Transverse colon (tissue), 4 donors: ENCODE data around the gene CHD2. TPM values are rescaled to one million over a fixed set of nuclear protein-coding genes. Genes with fewer than 3 reads are reported as not detected.
A peak's percentile ranks its signal among the peaks of the same experiment; 100 is the strongest.

Experiments
- DNase-seq: peaks from one replicate; pipeline ENCODE4 v3.0.0-alpha.2; 2019
- H3K27ac ChIP-seq, 4 donors: fragments of 200-600 bp; sonication (generic); 2 replicates each; pipeline ENCODE4 v1.5.1; 2016 to 2018; ENCODE audit warnings: inconsistent platforms in 4 of 4
- H3K27me3 ChIP-seq: fragments of 200-600 bp; sonication (generic); 2 replicates; pipeline ENCODE4 v1.5.1; 2017; ENCODE audit warnings: inconsistent platforms
- H3K36me3 ChIP-seq, 4 donors: fragments of 200-600 bp; sonication (generic); 2 replicates each; pipeline ENCODE4 v1.5.1; 2017 to 2019; ENCODE audit warnings: inconsistent platforms in 4 of 4
- H3K4me1 ChIP-seq, 4 donors: fragments of 200-600 bp; sonication (generic); 2 replicates each; pipeline ENCODE4 v1.5.1; 2017 to 2020; ENCODE audit warnings: inconsistent platforms in 4 of 4
- H3K4me3 ChIP-seq, 4 donors: fragments of 200-600 bp; sonication (generic); 1 replicate in 1 of 4; 2 replicates in 3 of 4; pipeline versions ENCODE4 v1.5.1 to v1.6.1; 2017 to 2019; ENCODE audit warnings: inconsistent platforms in 4 of 4
- H3K9me3 ChIP-seq, 2 donors: fragments of 200-600 bp; sonication (generic); 2 replicates each; pipeline ENCODE4 v1.5.1; 2017 to 2019; ENCODE audit warnings: inconsistent platforms in 2 of 2
- EP300 ChIP-seq: sonication (generic); formaldehyde crosslinking; IDR thresholded peaks from one replicate; pipeline ENCODE4 v1.6.1; 2017; ENCODE audit warnings: antibody characterized with exemption, low read depth
- POLR2A ChIP-seq: fragments of 450-650 bp; IDR thresholded peaks from one replicate; pipeline ENCODE4 v1.6.1; 2016; ENCODE audit warnings: antibody characterized with exemption, mild to moderate bottlenecking, moderate library complexity
- POLR2AphosphoS5 ChIP-seq, 3 donors: sonication (generic); formaldehyde crosslinking; IDR thresholded peaks; one replicate each; pipeline ENCODE4 v1.6.1; 2016; ENCODE audit warnings: antibody characterized with exemption in 3 of 3
- WGBS, 2 donors: methylation state at CpG; one replicate each; pipeline ENCODE4 v1.1.5; 2018; ENCODE audit warnings: low coverage in 1 of 2; 5-methylcytosine and 5-hydroxymethylcytosine counted together
- in situ Hi-C, 4 donors: fragments of 200-750 bp; cut with MboI; loops; one replicate each; pipeline versions ENCODE4 v1.15.0 to v1.15.1; 2017; ENCODE audit warnings: low sequenced_read_pairs in 3 of 4, low pct_ligation_motif_present in 1 of 4, low pct_unique_long_range_greater_than_20kb in 1 of 4
- intact Hi-C: fragments of 100-400 bp; cut with DNase I; formaldehyde crosslinking; loops from one replicate; pipeline ENCODE4 v1.15.1; 2023; ENCODE audit warnings: low total_unique reads
- total RNA-seq, 4 donors: library from RNA; depleted of rRNA; stranded (reverse); fragments of >200 nt; gene quantifications; one replicate each; pipeline ENCODE4 v1.1.0, GENCODE V29; 2016
- TF ChIP-seq, protein P1 (sequence below), 5 experiments: fragments of 200-600 bp in 3 of 5; fragments of 450-650 bp in 2 of 5; sonication (generic) in 3 of 5; IDR thresholded peaks; 1 replicate in 2 of 5; 2 replicates in 3 of 5; pipeline ENCODE4 v1.5.1; 2016 to 2017; ENCODE audit warnings: antibody characterized with exemption in 5 of 5, inconsistent platforms in 3 of 5, mild to moderate bottlenecking in 2 of 5, moderate library complexity in 1 of 5

CHD2 gene
- total RNA-seq, 4 donors from 2014 or later, result 90.5 to 190 (median 138) TPM

DNA sequence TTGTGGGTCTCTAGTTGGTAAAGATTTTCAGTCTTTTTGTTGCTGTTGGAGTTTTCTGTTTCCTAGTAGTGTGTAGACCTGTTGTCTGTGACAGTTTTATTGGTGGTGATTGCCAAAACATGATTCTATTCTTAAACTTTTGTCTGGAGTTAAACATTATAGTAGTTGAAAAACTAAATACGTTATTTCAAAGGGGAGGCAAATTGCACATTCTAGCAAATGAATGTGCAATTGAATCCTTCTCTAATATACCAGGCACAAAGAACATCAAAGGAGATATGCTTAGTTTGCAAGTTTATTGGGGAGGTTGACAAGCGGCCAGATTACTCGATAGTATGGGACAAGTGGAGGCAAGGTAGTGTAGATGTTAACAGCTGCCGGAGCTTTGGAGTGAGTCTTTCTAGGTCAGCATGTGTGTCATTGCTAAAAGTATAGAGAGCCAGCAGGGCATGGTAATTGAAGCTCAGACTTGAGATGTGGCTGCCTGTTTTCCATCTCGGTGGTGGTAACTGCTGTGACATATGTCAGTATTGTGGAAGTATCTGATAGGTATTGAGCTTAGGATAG, 20.6 kb downstream of the CHD2 start:
- Histone ChIP-seq H3K9me3 (no peaks in the 10 kb centered on the region), H3K36me3 (peaks cover 0 to 10% (median 0%) of the 10 kb centered on the region in 4 donors), H3K4me3 (no peak overlapping the region), H3K4me1 (peaks cover 37 to 97% (median 71%) of the 10 kb centered on the region in 4 donors), H3K27ac (peak overlapping the region; percentile 81 to 99 (median 98)), H3K27me3 (no peaks in the 10 kb centered on the region)
- DNase-seq, result no peak
- TF ChIP-seq, protein P1, sequence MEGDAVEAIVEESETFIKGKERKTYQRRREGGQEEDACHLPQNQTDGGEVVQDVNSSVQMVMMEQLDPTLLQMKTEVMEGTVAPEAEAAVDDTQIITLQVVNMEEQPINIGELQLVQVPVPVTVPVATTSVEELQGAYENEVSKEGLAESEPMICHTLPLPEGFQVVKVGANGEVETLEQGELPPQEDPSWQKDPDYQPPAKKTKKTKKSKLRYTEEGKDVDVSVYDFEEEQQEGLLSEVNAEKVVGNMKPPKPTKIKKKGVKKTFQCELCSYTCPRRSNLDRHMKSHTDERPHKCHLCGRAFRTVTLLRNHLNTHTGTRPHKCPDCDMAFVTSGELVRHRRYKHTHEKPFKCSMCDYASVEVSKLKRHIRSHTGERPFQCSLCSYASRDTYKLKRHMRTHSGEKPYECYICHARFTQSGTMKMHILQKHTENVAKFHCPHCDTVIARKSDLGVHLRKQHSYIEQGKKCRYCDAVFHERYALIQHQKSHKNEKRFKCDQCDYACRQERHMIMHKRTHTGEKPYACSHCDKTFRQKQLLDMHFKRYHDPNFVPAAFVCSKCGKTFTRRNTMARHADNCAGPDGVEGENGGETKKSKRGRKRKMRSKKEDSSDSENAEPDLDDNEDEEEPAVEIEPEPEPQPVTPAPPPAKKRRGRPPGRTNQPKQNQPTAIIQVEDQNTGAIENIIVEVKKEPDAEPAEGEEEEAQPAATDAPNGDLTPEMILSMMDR (IDR thresholded peaks at IDR 0.05), result no peak
- no peak for TF ChIP-seq POLR2AphosphoS5 (IDR thresholded peaks at IDR 0.05)
- TF ChIP-seq POLR2A, result no peak
- no peak for TF ChIP-seq EP300
- in situ Hi-C loops, result loop anchor here in 1 of 4 donors (10.0 kb wide), 1 partner anchor 126 kb away; no protein-coding TSS in a partner anchor
- 44 to 47% methylated on average over 5 of the region's 5 CpGs for WGBS, 2 donors
- intact Hi-C loops, result loop anchor here (5.0 kb wide), 2 partner anchors 118 to 293 kb away; no protein-coding TSS in a partner anchor

DNA sequence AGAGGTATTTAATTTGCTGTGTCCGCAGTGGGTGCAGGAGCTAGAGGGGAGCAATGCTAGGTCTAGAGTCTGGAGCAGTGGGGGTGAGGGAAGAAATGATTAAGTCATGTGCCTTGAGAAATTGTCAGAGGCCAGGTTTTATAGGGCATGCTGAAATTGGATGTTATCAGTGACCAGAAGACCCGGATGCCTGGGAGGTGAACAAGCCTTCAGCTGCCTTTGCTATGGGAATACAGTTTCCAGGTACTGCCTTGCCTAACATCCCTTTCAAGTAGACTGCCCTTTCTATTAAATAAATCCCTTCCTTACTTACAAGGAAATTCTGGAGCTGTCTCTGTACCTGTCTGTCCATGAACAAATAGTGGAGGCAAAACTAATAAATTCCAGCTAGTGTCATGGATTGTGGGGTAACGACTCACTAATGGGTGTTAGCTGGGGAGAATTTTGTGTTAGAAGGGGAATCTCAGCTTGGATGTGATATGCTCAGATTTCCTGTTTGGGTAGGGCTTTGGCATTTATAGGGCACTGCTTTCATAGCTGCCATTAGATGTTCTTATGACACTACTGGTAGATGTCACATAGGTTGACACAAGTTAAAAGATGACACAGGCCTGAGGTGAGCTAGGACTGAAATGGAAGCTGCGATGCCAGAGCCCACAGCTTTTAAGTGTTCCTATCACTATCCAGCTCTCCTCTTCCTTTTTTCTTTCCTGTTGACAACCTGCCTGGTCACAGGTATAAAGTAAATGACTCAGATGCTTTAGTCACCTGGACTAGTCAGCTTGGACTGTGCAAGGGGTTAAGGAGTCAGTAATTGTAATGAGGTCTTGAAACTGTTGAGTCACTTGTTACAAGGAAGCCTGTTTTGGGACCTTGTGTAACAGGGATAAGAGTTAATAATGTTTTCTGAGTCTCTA, 21.3 kb downstream of the CHD2 start:
- intact Hi-C loops (loop anchor here (5.0 kb wide), 2 partner anchors 119 to 294 kb away; no protein-coding TSS in a partner anchor), in situ Hi-C loops (loop anchor here in 1 of 4 donors (10.0 kb wide), 1 partner anchor 127 kb away; no protein-coding TSS in a partner anchor)
- H3K4me1 ChIP-seq, result peaks cover 45 to 97% (median 75%) of the 10 kb centered on the region in 4 donors
- H3K4me3 ChIP-seq, result no peak overlapping the region
- DNase-seq, result no peak
- TF ChIP-seq POLR2AphosphoS5 (IDR thresholded peaks at IDR 0.05) (peak in 2 of 3 donors; percentile 25 to 56), POLR2A (peak; percentile 15), EP300 (no peak)
- H3K27me3 ChIP-seq, result no peaks in the 10 kb centered on the region
- H3K27ac ChIP-seq, result peak overlapping the region; percentile 81 to 99 (median 98)
- no peaks in the 10 kb centered on the region for H3K9me3 ChIP-seq
- 67 to 76% methylated on average over 1 to 4 of the region's 4 CpGs for WGBS, 2 donors
- peaks cover 0 to 10% (median 0%) of the 10 kb centered on the region in 4 donors for H3K36me3 ChIP-seq

DNA sequence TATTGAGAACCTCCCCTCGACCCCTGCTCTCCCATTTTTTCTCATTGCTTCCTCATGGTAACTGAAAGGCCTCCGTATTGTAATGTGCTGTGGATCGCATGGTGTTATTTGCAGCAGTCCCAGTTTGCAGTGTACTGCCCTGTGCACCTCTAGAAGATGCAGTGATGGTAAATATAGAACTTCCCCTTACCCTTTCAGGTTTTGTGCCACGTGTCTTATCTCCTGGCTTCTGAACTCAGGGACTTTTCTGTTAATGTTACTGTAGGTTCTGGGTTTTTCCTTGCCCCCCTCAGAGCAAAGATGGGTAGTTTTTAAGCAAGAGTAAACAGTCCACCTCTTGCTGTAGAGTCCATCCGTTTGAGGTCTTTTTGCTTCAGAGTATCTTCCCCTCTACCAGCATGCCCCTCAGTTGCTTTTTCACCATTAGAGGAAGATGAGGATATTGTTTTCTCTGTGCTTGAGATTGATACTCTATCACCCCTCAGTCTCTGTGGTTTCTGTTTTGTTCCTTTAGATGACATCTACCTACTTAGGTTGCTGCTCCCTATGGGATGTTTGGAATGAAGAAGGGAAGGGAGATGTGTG, 22.4 kb downstream of the CHD2 start:
- 58 to 61% methylated on average over 3 to 5 of the region's 5 CpGs for WGBS, 2 donors
- TF ChIP-seq, protein P1 (IDR thresholded peaks at IDR 0.05), result no peak

DNA sequence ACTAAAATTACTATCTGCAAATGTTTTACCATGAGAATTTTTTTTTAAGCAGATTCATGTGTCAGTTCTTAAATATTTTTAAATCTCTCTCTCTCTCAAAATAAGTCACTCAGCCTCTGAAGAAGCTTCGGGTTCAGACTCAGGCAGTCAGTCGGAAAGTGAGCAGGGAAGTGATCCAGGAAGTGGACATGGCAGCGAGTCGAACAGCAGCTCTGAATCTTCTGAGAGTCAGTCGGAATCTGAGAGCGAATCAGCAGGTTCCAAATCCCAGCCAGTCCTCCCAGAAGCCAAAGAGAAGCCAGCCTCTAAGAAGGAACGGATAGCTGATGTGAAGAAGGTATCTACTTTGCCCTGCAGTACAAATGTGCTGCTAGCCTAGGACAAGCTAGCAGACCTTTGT, 24.1 kb downstream of the CHD2 start:
- DNase-seq, result no peak
- Histone ChIP-seq H3K27ac (peak overlapping the region; percentile 22 to 67 (median 60)), H3K9me3 (no peaks in the 10 kb centered on the region), H3K4me3 (no peak overlapping the region), H3K36me3 (peaks cover 0 to 33% (median 12%) of the 10 kb centered on the region in 4 donors), H3K27me3 (no peaks in the 10 kb centered on the region), H3K4me1 (peaks cover 47 to 82% (median 59%) of the 10 kb centered on the region in 4 donors)
- WGBS, 2 donors, result 54 to 71% methylated on average over 6 to 7 of the region's 7 CpGs
- intact Hi-C loops, result loop anchor here (5.0 kb wide), 2 partner anchors 122 to 297 kb away; no protein-coding TSS in a partner anchor
- TF ChIP-seq EP300, result no peak
- no peak for TF ChIP-seq POLR2A
- TF ChIP-seq, protein P1 (IDR thresholded peaks at IDR 0.05), result no peak
- TF ChIP-seq POLR2AphosphoS5 (IDR thresholded peaks at IDR 0.05), result no peak
- in situ Hi-C loops, result loop anchor here in 1 of 4 donors (10.0 kb wide), 1 partner anchor 129 kb away; no protein-coding TSS in a partner anchor

More for the DNA sequence above, 22.4 kb downstream of the CHD2 start:
- no peaks in the 10 kb centered on the region for H3K27me3 ChIP-seq
- intact Hi-C loops (loop anchor here (5.0 kb wide), 2 partner anchors 120 to 295 kb away; no protein-coding TSS in a partner anchor), in situ Hi-C loops (loop anchor here in 1 of 4 donors (10.0 kb wide), 1 partner anchor 128 kb away; no protein-coding TSS in a partner anchor)
- no peak overlapping the region for H3K4me3 ChIP-seq
- no peaks in the 10 kb centered on the region for H3K9me3 ChIP-seq
- peaks cover 0 to 16% (median 4%) of the 10 kb centered on the region in 4 donors for H3K36me3 ChIP-seq
- H3K4me1 ChIP-seq, result peaks cover 47 to 95% (median 70%) of the 10 kb centered on the region in 4 donors
- no peak for DNase-seq
- peak overlapping the region; percentile 81 to 99 (median 98) for H3K27ac ChIP-seq
